Endodermal cell (in vitro differentiated cells): ENCODE data around the gene HAPLN1. TPM values are rescaled to one million over a fixed set of nuclear protein-coding genes. Genes with fewer than 3 reads are reported as not detected.

Experiments
- DNase-seq: peaks from one replicate; pipeline ENCODE4 v3.0.0-alpha.2; 2017
- H3K27ac ChIP-seq: 2 replicates; pipeline ENCODE4 v1.5.1; 2013; ENCODE audit warnings: mild to moderate bottlenecking, low read depth, low read length, moderate library complexity
- H3K27me3 ChIP-seq: 2 replicates; pipeline ENCODE4 v1.6.1; 2013; ENCODE audit warnings: mild to moderate bottlenecking, low read length, moderate library complexity; ENCODE audit not compliant: insufficient read depth, control insufficient read depth, poor library complexity, severe bottlenecking
- H3K36me3 ChIP-seq: 2 replicates; pipeline ENCODE4 v1.7.0; 2013; ENCODE audit warnings: mild to moderate bottlenecking, low read length, moderate library complexity; ENCODE audit not compliant: control insufficient read depth, insufficient read depth
- H3K4me1 ChIP-seq: one replicate; pipeline ENCODE4 v1.7.0; 2013; ENCODE audit warnings: low read length; ENCODE audit not compliant: control insufficient read depth, insufficient read depth
- H3K4me3 ChIP-seq: 2 replicates; pipeline ENCODE4 v1.5.1; 2013; ENCODE audit warnings: mild to moderate bottlenecking, low read length, moderate library complexity
- H3K9ac ChIP-seq: 2 replicates; pipeline ENCODE4 v1.6.1; 2013; ENCODE audit warnings: mild to moderate bottlenecking, low read length, moderate library complexity; ENCODE audit not compliant: poor library complexity, severe bottlenecking; ENCODE audit errors: extremely low read depth
- H3K9me3 ChIP-seq: 2 replicates; pipeline ENCODE4 v1.6.1; 2013; ENCODE audit warnings: mild to moderate bottlenecking, low read length, moderate library complexity; ENCODE audit not compliant: control insufficient read depth
- H3K27ac Mint-ChIP-seq: 2 replicates; pipeline ENCODE4 v1.8.0; 2020; ENCODE audit warnings: mixed read lengths
- H3K27me3 Mint-ChIP-seq: 2 replicates; pipeline ENCODE4 v1.8.0; 2021; ENCODE audit warnings: mild to moderate bottlenecking, mixed read lengths; ENCODE audit not compliant: insufficient read depth
- H3K36me3 Mint-ChIP-seq: 2 replicates; pipeline ENCODE4 v1.8.0; 2020; ENCODE audit warnings: low read depth, mixed read lengths
- H3K4me1 Mint-ChIP-seq: 2 replicates; pipeline ENCODE4 v1.8.0; 2020; ENCODE audit warnings: mixed read lengths
- H3K4me3 Mint-ChIP-seq: 2 replicates; pipeline ENCODE4 v1.8.0; 2020; ENCODE audit warnings: mild to moderate bottlenecking, moderate library complexity, mixed read lengths
- H3K9me3 Mint-ChIP-seq: 2 replicates; pipeline ENCODE4 v1.8.0; 2020; ENCODE audit warnings: mild to moderate bottlenecking, mixed read lengths
- CTCF ChIP-seq: fragments of 200-600 bp; sonication (generic); conservative IDR thresholded peaks from 2 replicates; pipeline ENCODE4 v1.5.0; 2021; ENCODE audit warnings: antibody characterized with exemption, mild to moderate bottlenecking
- WGBS, 2 experiments: methylation state at CpG; one replicate each; pipeline versions ENCODE4 v1.1.5 to v1.1.7; 2013; ENCODE audit warnings: missing lambda C conversion rate in 2 of 2, mixed read lengths in 1 of 2; ENCODE audit not compliant: insufficient coverage in 1 of 2, insufficient read length in 1 of 2; 5-methylcytosine and 5-hydroxymethylcytosine counted together
- total RNA-seq, 2 donors: library from RNA; stranded (reverse); fragmentation: NEBNext Ultra II Directional in 1 of 2; extraction: Animal tissue kit (Norgen Biotek cat#: 25700) in 1 of 2; gene quantifications; 2 replicates in 1 of 2; 3 replicates in 1 of 2; pipeline ENCODE4 v1.2.1, GENCODE V29; 2021

HAPLN1 gene
- total RNA-seq, 2 donors from 2014 or later = 0.07 to 1.3 TPM

GRCh38 chr5:83633285-83633684 lies 87.4 kb downstream of the HAPLN1 start:
- no peak overlapping the region for H3K9ac ChIP-seq
- WGBS, 2 experiments = 94 to 96% methylated on average over 2 of the region's 2 CpGs
- no peak for DNase-seq
- TF ChIP-seq CTCF = no peak
- H3K27me3 ChIP-seq = no peaks in the 10 kb centered on the region
- no peak overlapping the region for H3K4me3 ChIP-seq
- H3K36me3 ChIP-seq = no peaks in the 10 kb centered on the region
- H3K9me3 ChIP-seq = no peaks in the 10 kb centered on the region
- H3K36me3 Mint-ChIP-seq = no peaks in the 10 kb centered on the region
- H3K27ac Mint-ChIP-seq = no peak overlapping the region
- no peaks in the 10 kb centered on the region for H3K27me3 Mint-ChIP-seq
- H3K4me1 ChIP-seq = peaks cover 6% of the 10 kb centered on the region
- H3K4me3 Mint-ChIP-seq = no peak overlapping the region
- no peaks in the 10 kb centered on the region for H3K9me3 Mint-ChIP-seq
- H3K27ac ChIP-seq = no peak overlapping the region
- H3K4me1 Mint-ChIP-seq = peaks cover 29% of the 10 kb centered on the region

- no peak overlapping the region for H3K4me3 Mint-ChIP-seq
- DNase-seq = no peak
- 74% methylated on average over 4 of the region's 4 CpGs; no CpG with 5 or more reads in 1 of the 2 experiments for WGBS, 2 experiments
- H3K27ac Mint-ChIP-seq = no peak overlapping the region
- Histone ChIP-seq H3K36me3 (no peaks in the 10 kb centered on the region), H3K27ac (no peak overlapping the region), H3K4me1 (peaks cover 6% of the 10 kb centered on the region), H3K9ac (no peak overlapping the region), H3K9me3 (no peaks in the 10 kb centered on the region), H3K4me3 (no peak overlapping the region), H3K27me3 (no peaks in the 10 kb centered on the region)
- no peaks in the 10 kb centered on the region for H3K36me3 Mint-ChIP-seq
- TF ChIP-seq CTCF = no peak
- H3K27me3 Mint-ChIP-seq = no peaks in the 10 kb centered on the region
- H3K9me3 Mint-ChIP-seq = no peaks in the 10 kb centered on the region
- H3K4me1 Mint-ChIP-seq = peaks cover 29% of the 10 kb centered on the region
Measured at GRCh38 chr5:83632874-83633273, 87.8 kb downstream of the HAPLN1 start.

GRCh38 chr5:83628360-83628759 lies 92.3 kb downstream of the HAPLN1 start:
- Histone ChIP-seq H3K27me3 (no peaks in the 10 kb centered on the region), H3K9ac (no peak overlapping the region), H3K36me3 (no peaks in the 10 kb centered on the region), H3K4me1 (no peaks in the 10 kb centered on the region), H3K27ac (no peak overlapping the region), H3K4me3 (no peak overlapping the region), H3K9me3 (no peaks in the 10 kb centered on the region)
- TF ChIP-seq CTCF = no peak
- Mint-ChIP-seq H3K9me3 (peaks cover 2% of the 10 kb centered on the region), H3K27me3 (no peaks in the 10 kb centered on the region), H3K4me1 (peaks cover 14% of the 10 kb centered on the region), H3K36me3 (no peaks in the 10 kb centered on the region), H3K27ac (no peak overlapping the region), H3K4me3 (no peak overlapping the region)
- 97% methylated on average over 2 of the region's 2 CpGs; no CpG with 5 or more reads in 1 of the 2 experiments for WGBS, 2 experiments
- DNase-seq = no peak
